ENCODE measurements around the gene MATCAP1.

DNA sequence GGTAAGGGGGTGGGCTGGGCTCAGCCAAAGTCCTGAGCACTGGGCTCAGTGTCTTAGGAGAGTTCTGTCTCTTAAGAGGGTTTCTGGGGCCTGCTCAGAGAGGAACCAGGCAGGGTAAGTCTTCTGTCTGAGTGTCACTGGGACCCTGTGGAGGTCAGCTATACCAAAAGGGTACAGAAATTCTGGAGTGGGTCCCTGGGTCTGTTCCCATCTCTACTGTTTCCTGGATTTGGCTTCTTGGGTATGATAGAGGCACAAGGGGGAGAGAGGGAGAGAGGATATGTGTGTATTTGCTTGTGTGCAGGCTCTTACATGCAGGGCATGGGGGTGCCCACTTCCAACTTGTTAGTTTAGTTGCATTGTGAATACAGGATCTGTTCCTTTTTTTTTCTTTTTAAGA, 9.8 kb upstream of the MATCAP1 start:
- TF ChIP-seq, protein P1, sequence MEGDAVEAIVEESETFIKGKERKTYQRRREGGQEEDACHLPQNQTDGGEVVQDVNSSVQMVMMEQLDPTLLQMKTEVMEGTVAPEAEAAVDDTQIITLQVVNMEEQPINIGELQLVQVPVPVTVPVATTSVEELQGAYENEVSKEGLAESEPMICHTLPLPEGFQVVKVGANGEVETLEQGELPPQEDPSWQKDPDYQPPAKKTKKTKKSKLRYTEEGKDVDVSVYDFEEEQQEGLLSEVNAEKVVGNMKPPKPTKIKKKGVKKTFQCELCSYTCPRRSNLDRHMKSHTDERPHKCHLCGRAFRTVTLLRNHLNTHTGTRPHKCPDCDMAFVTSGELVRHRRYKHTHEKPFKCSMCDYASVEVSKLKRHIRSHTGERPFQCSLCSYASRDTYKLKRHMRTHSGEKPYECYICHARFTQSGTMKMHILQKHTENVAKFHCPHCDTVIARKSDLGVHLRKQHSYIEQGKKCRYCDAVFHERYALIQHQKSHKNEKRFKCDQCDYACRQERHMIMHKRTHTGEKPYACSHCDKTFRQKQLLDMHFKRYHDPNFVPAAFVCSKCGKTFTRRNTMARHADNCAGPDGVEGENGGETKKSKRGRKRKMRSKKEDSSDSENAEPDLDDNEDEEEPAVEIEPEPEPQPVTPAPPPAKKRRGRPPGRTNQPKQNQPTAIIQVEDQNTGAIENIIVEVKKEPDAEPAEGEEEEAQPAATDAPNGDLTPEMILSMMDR (conservative IDR thresholded peaks at IDR 0.05 in 1 of 2, IDR thresholded peaks at IDR 0.05 in 1 of 2; ENCODE audit: extremely low read depth in 1 of 2, insufficient read depth in 1 of 2, low read depth in 1 of 2, low read length in 2 of 2) = no peak
- no peak for TF ChIP-seq EZH2 (IDR thresholded peaks at IDR 0.05; ENCODE audit: borderline replicate concordance, low read length)

All from mammary epithelial cell (primary cell).